H1 (cell line): ENCODE results near the gene ARV1.

Source experiments
- ATF2 ChIP-seq: IDR thresholded peaks from 2 replicates; pipeline ENCODE4 v1.6.1; 2012; ENCODE audit warnings: low read length, inconsistent platforms
- BRCA1 ChIP-seq: IDR thresholded peaks from 2 replicates; pipeline ENCODE4 v1.6.1; 2012; ENCODE audit warnings: low read depth, low read length, improper control_type of control experiment
- CTCF ChIP-seq, 3 experiments: IDR thresholded peaks; 1 replicate in 2 of 3; 2 replicates in 1 of 3; pipeline versions ENCODE4 v1.5.1 to v1.6.1; 2011; ENCODE audit warnings: low read length in 3 of 3, mild to moderate bottlenecking in 3 of 3, inconsistent platforms in 2 of 3, low read depth in 1 of 3, moderate library complexity in 1 of 3; ENCODE audit not compliant: insufficient read depth in 1 of 3; ENCODE audit errors: control extremely low read depth in 1 of 3
- EGR1 ChIP-seq: IDR thresholded peaks from 2 replicates; pipeline ENCODE4 v1.6.1; 2011; ENCODE audit warnings: low read depth, low read length, borderline replicate concordance
- POLR2A ChIP-seq, 2 experiments: IDR thresholded peaks; 1 replicate in 1 of 2; 2 replicates in 1 of 2; pipeline ENCODE4 v1.6.1; 2011; ENCODE audit warnings: low read depth in 2 of 2, low read length in 2 of 2, mild to moderate bottlenecking in 2 of 2; ENCODE audit errors: control extremely low read depth in 1 of 2
- RAD21 ChIP-seq, 2 experiments: IDR thresholded peaks in 1 of 2; conservative IDR thresholded peaks in 1 of 2; 2 replicates each; pipeline ENCODE4 v1.6.1; 2011; ENCODE audit warnings: low read depth in 2 of 2, low read length in 2 of 2, improper control_type of control experiment in 1 of 2, inconsistent platforms in 1 of 2, mild to moderate bottlenecking in 1 of 2, moderate library complexity in 1 of 2
- SIN3A ChIP-seq, 2 experiments: IDR thresholded peaks in 1 of 2; conservative IDR thresholded peaks in 1 of 2; 2 replicates each; pipeline ENCODE4 v1.6.1; 2011 to 2012; ENCODE audit warnings: low read length in 2 of 2, improper control_type of control experiment in 1 of 2, low read depth in 1 of 2, mild to moderate bottlenecking in 1 of 2
- TAF1 ChIP-seq: IDR thresholded peaks from 2 replicates; pipeline ENCODE4 v1.6.1; 2011; ENCODE audit warnings: mild to moderate bottlenecking, low read depth, low read length
- TBP ChIP-seq: IDR thresholded peaks from 2 replicates; pipeline ENCODE4 v1.6.1; 2011; ENCODE audit warnings: low read depth, low read length, improper control_type of control experiment

- no peak for TF ChIP-seq POLR2A (IDR thresholded peaks at IDR 0.05; ENCODE audit: control extremely low read depth in 1 of 2, low read depth in 2 of 2, low read length in 2 of 2)
- no peak for TF ChIP-seq CTCF (IDR thresholded peaks at IDR 0.05; ENCODE audit: control extremely low read depth in 1 of 3, insufficient read depth in 1 of 3, low read depth in 1 of 3, low read length in 3 of 3)
- no peak for TF ChIP-seq ATF2
- no peak for TF ChIP-seq TBP
- TF ChIP-seq RAD21 (IDR thresholded peaks at IDR 0.05 in 1 of 2, conservative IDR thresholded peaks at IDR 0.05 in 1 of 2; ENCODE audit: low read depth in 2 of 2, low read length in 2 of 2): no peak
- TF ChIP-seq BRCA1: no peak
- TF ChIP-seq EGR1: no peak
- no peak for TF ChIP-seq SIN3A (conservative IDR thresholded peaks at IDR 0.05 in 1 of 2, IDR thresholded peaks at IDR 0.05 in 1 of 2; ENCODE audit: low read depth in 1 of 2, low read length in 2 of 2)
- TF ChIP-seq TAF1: no peak
These were observed 38.9 kb upstream of the ARV1 start for GRCh38 chr1:230939806-230940489.
